ENCODE measurements around the gene CTAGE9.
A peak's percentile ranks its signal among the peaks of the same experiment; 100 is the strongest.
"Not testable (repeated sequence)": the region's sequence is repeated elsewhere in the genome, so short reads cannot be mapped to it uniquely, and the experiment has no call there.

CTAGE9 gene

GRCh38 chr6:131727868-131728267 is 17.1 kb upstream of the CTAGE9 start:
- DNase-seq = no peak

- no peak for DNase-seq
Observed at GRCh38 chr6:131727467-131727866, 16.6 kb upstream of the CTAGE9 start.

- no peak for DNase-seq
Observed at GRCh38 chr6:131724114-131724513, 13.3 kb upstream of the CTAGE9 start.

GRCh38 chr6:131721161-131721560 is 10.3 kb upstream of the CTAGE9 start:
- DNase-seq = peak; percentile 46 to 53

GRCh38 chr6:131717836-131718542 is 7.2 kb upstream of the CTAGE9 start:
- peak; percentile 42 to 50 for DNase-seq

- DNase-seq = not testable (repeated sequence)
Observed at GRCh38 chr6:131715567-131715966, 4.8 kb upstream of the CTAGE9 start.

- DNase-seq = not testable (repeated sequence)
Observed at GRCh38 chr6:131703905-131704304, 6.9 kb downstream of the CTAGE9 start.

- not testable (repeated sequence) for DNase-seq
Observed at GRCh38 chr6:131700851-131701250, 10.0 kb downstream of the CTAGE9 start.

- no peak for DNase-seq
Observed at GRCh38 chr6:131696956-131697355, 13.9 kb downstream of the CTAGE9 start.

GRCh38 chr6:131694832-131695426 is 15.9 kb downstream of the CTAGE9 start:
- peak; percentile 2 to 73 for DNase-seq

GRCh38 chr6:131693384-131693783 is 17.4 kb downstream of the CTAGE9 start:
- no peak for DNase-seq

- DNase-seq = no peak
Observed at GRCh38 chr6:131692589-131692988, 18.2 kb downstream of the CTAGE9 start.

GRCh38 chr6:131692031-131692430 is 18.8 kb downstream of the CTAGE9 start:
- DNase-seq = no peak

- no peak for DNase-seq
Observed at GRCh38 chr6:131688286-131688685, 22.5 kb downstream of the CTAGE9 start.

- DNase-seq = no peak
Observed at GRCh38 chr6:131687022-131687421, 23.8 kb downstream of the CTAGE9 start.

- no peak for DNase-seq
Observed at GRCh38 chr6:131685266-131685780, 25.5 kb downstream of the CTAGE9 start.

GRCh38 chr6:131683479-131683878 is 27.3 kb downstream of the CTAGE9 start:
- DNase-seq = no peak

GRCh38 chr6:131682442-131682841 is 28.4 kb downstream of the CTAGE9 start:
- no peak for DNase-seq

- DNase-seq = no peak
Observed at GRCh38 chr6:131681585-131681984, 29.2 kb downstream of the CTAGE9 start.

GRCh38 chr6:131680868-131681267 is 29.9 kb downstream of the CTAGE9 start:
- no peak for DNase-seq

GRCh38 chr6:131678442-131678841 is 32.4 kb downstream of the CTAGE9 start:
- DNase-seq = peak; percentile 7 to 26

GRCh38 chr6:131673184-131673583 is 37.6 kb downstream of the CTAGE9 start:
- DNase-seq = no peak

GRCh38 chr6:131669891-131670290 is 40.9 kb downstream of the CTAGE9 start:
- DNase-seq = no peak

GRCh38 chr6:131663578-131664165 is 47.1 kb downstream of the CTAGE9 start:
- DNase-seq = no peak

Data from NCI-H526 (cell line).